ENCODE data around the gene ZMYND15. TPM values are rescaled to one million over a fixed set of nuclear protein-coding genes. Genes with fewer than 3 reads are reported as not detected.

Gene ZMYND15
- total RNA-seq, 1 experiment from 2014 or later = 0.21 TPM

GRCh38 chr17:4743216-4743615 lies 3.6 kb downstream of the ZMYND15 start:
- DNase-seq (ENCODE audit: low spot score) = no peak

- no peak for DNase-seq (ENCODE audit: low spot score)
Observed at GRCh38 chr17:4743898-4744297, 4.3 kb downstream of the ZMYND15 start.

GRCh38 chr17:4744999-4745969 lies 5.7 kb downstream of the ZMYND15 start:
- no peak for DNase-seq (ENCODE audit: low spot score)

- no peak for DNase-seq (ENCODE audit: low spot score)
Observed at GRCh38 chr17:4747847-4748246, 8.2 kb downstream of the ZMYND15 start.

- DNase-seq (ENCODE audit: low spot score) = no peak
Observed at GRCh38 chr17:4748686-4749085, 9.1 kb downstream of the ZMYND15 start.

GRCh38 chr17:4750606-4751005 lies 11.0 kb downstream of the ZMYND15 start:
- DNase-seq (ENCODE audit: low spot score) = no peak

GRCh38 chr17:4751932-4752331 lies 12.3 kb downstream of the ZMYND15 start:
- DNase-seq (ENCODE audit: low spot score) = no peak

- no peak for DNase-seq (ENCODE audit: low spot score)
Observed at GRCh38 chr17:4753392-4753791, 13.8 kb downstream of the ZMYND15 start.

- no peak for DNase-seq (ENCODE audit: low spot score)
Observed at GRCh38 chr17:4759776-4760236, 20.2 kb downstream of the ZMYND15 start.

- no peak for DNase-seq (ENCODE audit: low spot score)
Observed at GRCh38 chr17:4764595-4764994, 25.0 kb downstream of the ZMYND15 start.

GRCh38 chr17:4766201-4766600 lies 26.6 kb downstream of the ZMYND15 start:
- DNase-seq (ENCODE audit: low spot score) = no peak

- no peak for DNase-seq (ENCODE audit: low spot score)
Observed at GRCh38 chr17:4766723-4767122, 27.1 kb downstream of the ZMYND15 start.

- no peak for DNase-seq (ENCODE audit: low spot score)
Observed at GRCh38 chr17:4768298-4768697, 28.7 kb downstream of the ZMYND15 start.

GRCh38 chr17:4769628-4770027 lies 30.0 kb downstream of the ZMYND15 start:
- DNase-seq (ENCODE audit: low spot score) = peak; percentile 47

- DNase-seq (ENCODE audit: low spot score) = peak; percentile 41
Observed at GRCh38 chr17:4771519-4772234, 32.0 kb downstream of the ZMYND15 start, which contains the start of gene TM4SF5. Gene TM4SF5 (plus strand): TSS chr17:4771886. CDS start chr17:4771923, 37 bp downstream.

- no peak for DNase-seq (ENCODE audit: low spot score)
Observed at GRCh38 chr17:4772235-4772613, 32.6 kb downstream of the ZMYND15 start.

- no peak for DNase-seq (ENCODE audit: low spot score)
Observed at GRCh38 chr17:4777969-4778760, 38.5 kb downstream of the ZMYND15 start.

GRCh38 chr17:4780325-4780955 lies 40.8 kb downstream of the ZMYND15 start:
- DNase-seq (ENCODE audit: low spot score) = no peak

GRCh38 chr17:4782652-4783051 lies 43.0 kb downstream of the ZMYND15 start:
- no peak for DNase-seq (ENCODE audit: low spot score)

GRCh38 chr17:4785311-4786105 lies 45.9 kb downstream of the ZMYND15 start:
- no peak for DNase-seq (ENCODE audit: low spot score)

Data from A172 (cell line).